Measurements from ENCODE around the gene MYPOP.

The MYPOP gene, protein sequence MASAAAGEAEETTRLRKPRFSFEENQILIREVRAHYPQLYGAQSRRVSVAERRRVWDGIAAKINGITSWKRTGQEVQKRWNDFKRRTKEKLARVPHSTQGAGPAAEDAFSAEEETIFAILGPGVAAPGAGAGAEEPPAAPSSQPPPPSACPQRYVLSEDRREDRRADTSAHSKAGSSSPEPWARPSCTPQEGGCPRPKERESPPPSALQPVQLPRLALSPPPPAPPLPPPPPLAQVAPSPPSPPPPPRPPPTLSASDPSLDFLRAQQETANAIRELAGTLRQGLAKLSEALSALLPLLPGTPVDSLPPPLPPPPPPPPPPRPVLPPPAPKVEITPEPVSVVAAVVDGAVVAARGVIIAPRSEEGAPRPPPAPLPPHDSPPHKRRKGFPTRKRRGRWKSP

DNA sequence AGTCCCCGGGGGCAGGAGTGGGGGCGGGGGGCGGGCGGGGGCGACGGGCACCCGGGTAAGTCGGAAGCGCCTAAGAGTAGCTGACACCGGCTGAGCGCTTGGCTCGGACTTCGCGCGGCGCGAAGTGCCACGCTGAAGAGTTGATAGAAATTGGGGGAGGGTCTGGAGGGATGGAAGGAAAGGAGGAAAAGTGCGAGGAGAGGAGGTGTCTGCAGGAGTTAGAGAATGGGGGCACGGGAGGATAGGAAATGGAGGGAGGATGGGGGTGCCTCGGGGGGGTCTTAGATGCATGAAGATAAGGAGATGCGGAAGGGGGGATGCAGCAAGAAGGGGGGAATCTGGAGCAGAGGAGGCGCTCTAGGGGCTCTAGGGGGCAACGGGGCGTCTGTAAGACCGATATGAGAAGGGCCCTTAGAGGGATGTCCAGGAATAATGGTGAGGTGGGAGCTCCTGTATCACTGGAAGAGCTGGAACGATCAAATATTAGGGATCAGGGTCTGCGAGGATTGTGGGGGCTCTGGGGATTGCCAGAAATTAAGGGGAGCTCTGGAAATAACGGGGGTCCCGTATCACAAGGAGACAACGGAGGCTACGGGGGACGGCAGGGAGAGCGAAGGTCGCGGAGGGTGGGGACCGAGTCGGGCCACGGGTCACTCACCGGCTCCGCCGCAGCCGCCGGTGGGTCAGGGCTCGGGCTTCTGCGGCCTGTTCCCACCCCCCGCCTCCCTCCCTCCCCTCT is at the start of gene MYPOP:
TSS of gene MYPOP (minus strand) at position 702 of the 739 bp plus-strand sequence. CDS start 840 bp downstream, outside the sequence.
- TF ChIP-seq CTCF (IDR thresholded peaks at IDR 0.05; ENCODE audit: insufficient read depth, missing control alignments) = no peak
- DNase-seq (ENCODE audit: insufficient read length, low spot score) = no peak
- no peak for FAIRE-seq

DNA sequence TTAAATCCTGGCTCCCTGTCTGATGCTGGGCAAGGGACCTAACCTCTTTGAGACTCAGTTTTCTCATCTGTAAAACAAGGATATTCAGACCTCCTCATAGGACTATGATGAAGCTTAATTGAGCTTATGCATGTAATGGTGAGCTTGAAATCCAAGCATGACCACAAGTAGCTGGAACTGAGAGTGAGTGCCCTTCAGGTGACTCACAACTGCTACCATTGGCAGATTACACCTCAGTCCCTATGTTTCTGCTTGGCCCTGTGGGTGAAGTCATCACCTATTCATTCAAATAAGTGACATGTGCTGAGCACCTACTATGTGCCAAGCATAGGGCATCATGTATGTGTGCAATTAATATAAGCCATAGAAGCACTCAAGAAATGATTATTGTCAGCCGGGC is 45.5 kb upstream of the MYPOP start:
- FAIRE-seq (no peak), DNase-seq (ENCODE audit: insufficient read length, low spot score) (no peak)
- no peak for TF ChIP-seq CTCF (IDR thresholded peaks at IDR 0.05; ENCODE audit: insufficient read depth, missing control alignments)

- no peak for DNase-seq (ENCODE audit: insufficient read length, low spot score)
- FAIRE-seq = no peak
- TF ChIP-seq CTCF (IDR thresholded peaks at IDR 0.05; ENCODE audit: insufficient read depth, missing control alignments) = no peak
Observed at GRCh38 chr19:45940515-45940805, 38.0 kb upstream of the MYPOP start.

DNA sequence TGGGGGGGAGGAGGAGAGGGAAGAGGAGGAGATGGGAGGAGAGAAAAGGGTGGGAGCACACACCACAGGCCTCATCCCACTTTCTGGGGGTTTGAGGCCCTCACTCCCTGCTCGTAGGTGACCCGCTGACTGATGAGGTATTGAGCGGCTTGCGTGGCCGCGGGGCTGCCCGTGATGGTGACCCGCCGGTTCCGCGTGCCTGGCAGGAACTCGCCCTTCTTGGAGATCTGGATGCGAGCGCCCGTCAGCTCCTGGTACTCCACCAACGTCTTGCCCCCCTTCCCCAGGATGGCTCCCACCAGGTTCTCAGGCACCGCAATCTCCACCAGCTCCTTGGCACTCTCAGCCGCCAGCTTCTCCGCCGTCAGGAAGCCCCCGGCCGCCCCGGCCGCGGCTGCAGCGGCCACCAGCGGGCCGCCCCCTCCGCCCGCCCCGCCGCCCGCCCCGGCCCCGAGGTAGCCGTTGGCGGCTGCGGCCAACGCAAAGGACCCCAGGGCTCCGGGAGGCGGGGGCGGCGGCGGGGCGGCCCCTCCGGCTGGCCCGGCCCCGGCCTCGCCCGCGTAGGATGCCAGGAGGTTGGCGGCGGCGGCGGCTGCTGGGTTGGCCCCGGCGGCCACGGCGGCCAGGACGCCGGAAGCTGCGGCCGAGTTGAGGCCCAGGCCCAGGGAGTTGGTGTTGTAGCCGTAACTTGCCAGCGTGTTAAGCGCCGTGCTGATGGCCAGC is 37.5 kb upstream of the MYPOP start:
- TF ChIP-seq CTCF (IDR thresholded peaks at IDR 0.05; ENCODE audit: insufficient read depth, missing control alignments) = no peak
- DNase-seq (ENCODE audit: insufficient read length, low spot score) = no peak
- FAIRE-seq = no peak

DNA sequence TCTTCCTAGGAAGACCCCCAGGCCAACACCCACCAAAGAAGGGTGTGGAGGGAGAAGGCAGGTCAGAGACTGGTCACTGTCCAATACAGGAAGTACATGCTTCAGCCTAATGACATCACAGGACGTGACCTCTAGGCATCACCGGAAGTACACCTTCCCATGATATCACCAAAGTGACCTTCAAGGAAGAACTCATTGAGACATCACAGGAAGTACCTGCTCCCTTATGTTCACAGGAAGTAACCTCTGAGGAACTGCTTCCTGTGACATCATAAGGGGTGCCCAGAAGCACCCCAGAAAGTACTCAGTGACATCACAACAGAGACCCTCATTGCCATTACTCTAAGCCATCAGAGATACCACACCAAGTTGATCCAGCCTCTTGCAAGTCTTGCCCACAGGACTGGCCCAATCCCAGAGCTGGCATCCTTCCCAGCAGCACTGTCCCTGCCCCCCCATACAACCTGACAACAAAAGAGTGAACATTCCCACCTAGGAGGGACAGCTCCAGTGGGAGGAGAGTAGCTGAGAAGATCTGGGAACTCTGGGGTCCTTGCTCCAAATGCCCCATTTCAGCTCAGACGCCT is 36.4 kb upstream of the MYPOP start:
- DNase-seq (ENCODE audit: insufficient read length, low spot score) (no peak), FAIRE-seq (no peak)
- no peak for TF ChIP-seq CTCF (IDR thresholded peaks at IDR 0.05; ENCODE audit: insufficient read depth, missing control alignments)

GRCh38 chr19:45935267-45935666 is 32.9 kb upstream of the MYPOP start:
- DNase-seq (ENCODE audit: insufficient read length, low spot score) (no peak), FAIRE-seq (no peak)
- TF ChIP-seq CTCF (IDR thresholded peaks at IDR 0.05; ENCODE audit: insufficient read depth, missing control alignments) = no peak

Data from D721Med (cell line).